DMS 273 treated with DMSO at 0.1 percent for 48 hours (cell line): ENCODE data around the gene TNIK.
"Not testable (repeated sequence)": the region's sequence is repeated elsewhere in the genome, so short reads cannot be mapped to it uniquely, and the experiment has no call there.

Experiments
- DNase-seq: peaks from one replicate; lab custom pipeline; 2025; lab: John Stamatoyannopoulos, UW

TNIK gene

DNA sequence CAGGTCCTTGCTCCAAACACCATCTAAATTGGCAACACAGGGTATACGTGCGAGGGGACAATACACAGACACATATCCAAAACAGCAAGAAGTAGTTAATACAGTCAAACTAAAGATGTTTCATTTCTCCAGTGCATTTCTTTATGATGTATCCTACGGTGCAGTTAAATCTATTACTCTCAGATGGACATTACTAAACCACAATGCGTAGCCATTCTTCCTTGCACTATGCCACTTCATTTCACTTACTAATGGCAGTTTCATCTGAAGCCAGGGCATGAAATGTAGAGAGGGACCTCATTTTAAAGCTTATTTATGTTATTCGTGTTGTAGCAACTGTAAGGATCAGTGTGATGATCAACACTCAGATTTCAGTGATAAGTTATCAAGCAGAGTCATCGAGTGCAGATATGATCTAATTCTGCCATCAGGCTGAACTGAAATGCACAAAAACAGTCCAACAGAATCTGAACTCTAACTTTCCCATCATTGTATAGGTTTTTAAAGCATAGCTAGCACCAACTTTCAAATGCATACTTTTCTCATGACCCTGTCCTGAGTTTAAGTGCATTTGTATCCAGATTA is 14.5 kb downstream of the TNIK start:
- DNase-seq, result no peak

DNA sequence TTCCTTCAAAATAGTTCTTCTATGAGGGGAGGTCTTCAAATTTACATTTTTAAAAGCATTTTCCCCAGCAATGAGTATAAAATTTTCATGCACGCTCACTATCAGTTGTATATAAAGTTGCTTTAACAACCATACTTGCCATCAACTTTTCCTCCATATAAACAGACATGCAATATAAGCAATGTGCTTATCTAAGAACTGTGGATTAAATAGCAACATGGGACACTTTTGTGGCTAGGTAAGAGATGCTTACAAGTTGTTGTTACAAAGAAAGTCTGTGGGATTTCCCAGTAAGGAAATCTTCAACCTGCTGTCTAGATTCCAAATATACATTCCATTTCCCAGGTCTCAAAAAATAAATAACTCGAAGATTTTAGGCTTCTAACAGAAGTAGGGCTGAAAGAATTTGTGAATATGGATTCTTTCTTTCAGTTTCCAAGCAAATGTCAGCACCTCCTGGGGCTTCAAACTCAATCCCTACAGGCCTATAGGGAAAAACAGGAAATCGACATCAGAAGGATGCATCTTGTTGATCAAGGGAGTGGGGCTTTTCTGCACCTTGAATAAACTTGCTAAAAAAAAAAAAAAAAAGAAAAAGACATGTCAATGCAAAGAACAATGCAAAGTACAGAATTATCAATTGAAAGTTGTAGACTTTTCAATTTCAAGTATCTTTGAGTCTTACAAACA is 16.1 kb downstream of the TNIK start:
- DNase-seq, result no peak

DNA sequence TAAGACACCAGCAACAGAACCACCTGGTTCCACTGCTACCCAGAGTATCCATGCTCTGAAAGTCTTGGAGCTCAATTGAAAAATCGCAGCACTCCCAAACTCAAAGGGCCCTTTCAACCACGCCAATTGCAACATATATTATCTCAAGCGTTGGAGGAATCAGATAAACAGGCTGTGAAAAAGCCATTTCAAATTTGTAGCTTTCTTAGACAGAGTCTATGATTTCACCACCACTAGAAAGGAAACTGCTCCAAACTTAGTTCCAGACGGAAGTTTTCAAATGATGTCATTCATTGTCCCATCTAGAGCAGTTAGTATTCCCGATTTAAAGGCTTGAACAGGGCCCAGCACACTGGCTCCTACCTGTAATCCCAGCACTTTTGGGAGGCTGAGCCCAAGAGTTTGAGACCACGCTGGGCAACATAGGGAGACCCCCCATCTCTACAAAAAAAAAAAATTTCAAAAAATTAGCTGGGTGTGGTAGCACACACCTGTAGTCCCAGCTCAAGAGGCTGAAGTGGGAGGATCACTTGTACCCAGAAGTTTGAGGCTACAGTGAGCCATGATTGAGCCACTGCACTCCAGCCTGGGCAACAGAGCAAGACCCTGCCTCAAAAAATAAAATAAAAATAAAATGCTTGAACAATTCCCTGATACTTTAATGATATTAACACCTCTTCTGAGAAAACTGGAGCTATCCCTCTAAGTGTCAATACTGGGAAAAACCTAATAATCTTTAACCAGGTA is 16.8 kb downstream of the TNIK start:
- DNase-seq, result no peak

DNA sequence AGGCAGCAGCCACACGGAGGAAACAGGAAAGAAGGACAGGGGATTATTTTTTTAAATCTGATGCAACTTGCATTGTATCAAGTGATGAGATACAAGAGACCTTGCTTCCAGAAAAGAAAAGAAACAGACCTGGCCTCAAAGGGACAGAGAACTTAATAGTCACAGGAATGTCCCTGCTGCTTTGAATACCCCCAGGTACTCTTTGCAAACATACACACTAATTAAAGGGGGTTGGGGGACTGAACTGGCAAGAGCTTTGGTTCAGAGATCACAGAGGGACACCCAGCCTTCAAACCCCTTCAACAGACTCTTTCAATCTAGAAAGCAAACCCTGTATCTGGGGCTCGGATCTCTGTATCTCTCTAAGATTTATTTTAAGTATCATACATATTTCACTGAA is 18.0 kb downstream of the TNIK start:
- no peak for DNase-seq

DNA sequence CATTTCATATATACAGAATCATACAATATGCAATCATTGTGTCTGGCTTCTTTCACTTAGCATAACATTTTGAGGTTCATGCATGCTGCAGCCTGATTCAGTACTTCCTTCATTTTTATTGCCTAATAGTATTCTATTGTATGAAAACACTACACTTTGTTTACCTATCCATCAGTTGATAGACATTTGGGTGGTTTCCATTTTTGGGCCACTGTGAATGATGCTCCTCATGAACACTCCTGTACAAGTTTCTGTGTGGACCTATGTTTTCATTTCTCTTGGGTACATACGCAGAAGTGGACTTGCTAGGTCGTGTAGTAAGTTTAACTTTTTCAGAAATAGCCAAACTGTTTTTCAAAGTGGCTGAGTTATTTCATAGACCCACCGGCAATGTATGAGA is 18.8 kb downstream of the TNIK start:
- no peak for DNase-seq

DNA sequence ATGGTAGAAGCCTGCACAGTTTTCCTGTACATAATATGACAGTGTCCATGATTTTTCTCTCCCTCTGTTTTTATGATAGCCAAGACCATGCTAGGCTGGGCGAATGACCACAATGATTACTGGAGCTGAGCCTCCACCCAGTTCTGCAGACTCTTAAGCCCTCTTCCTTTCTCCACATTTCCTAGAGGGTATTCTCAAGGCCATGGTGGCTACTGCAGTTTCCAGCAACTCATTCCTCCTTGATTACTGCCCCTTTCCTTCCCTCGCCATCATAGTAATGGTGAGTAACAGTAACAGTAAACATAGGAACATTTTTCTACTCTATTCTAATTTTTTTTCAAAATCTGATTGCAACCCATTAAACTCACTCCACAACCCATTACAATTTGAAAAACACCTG is 20.2 kb downstream of the TNIK start:
- no peak for DNase-seq

DNA sequence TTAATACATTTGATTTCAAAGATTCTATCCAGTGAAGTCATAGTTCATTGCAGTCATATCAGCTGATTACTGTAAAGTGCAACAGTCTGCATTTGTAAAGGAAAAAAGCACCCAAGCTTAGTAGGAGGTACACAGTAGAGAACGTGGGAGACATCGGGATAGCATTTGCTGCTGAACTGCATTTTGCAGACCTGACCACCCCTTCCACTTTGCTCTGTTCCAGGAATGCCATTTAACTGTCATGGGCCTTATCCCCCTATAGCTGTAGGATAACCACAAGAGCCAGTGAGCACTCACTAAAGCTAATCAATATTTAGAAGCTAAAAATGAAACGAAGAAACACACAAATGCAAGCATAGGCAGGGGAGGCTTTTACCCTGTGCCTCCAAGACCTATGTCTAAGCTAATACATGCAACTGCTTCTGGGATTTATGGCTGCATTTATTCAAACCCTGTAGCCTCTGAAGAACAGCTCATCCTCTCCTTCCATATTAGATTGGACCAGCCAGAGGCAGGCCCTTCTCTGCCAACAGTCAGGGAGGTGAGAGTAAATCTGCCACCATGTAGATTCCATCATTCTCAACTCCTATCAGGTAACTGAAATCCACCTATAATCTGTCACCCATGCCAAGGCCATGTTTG is 23.0 kb downstream of the TNIK start:
- DNase-seq, result no peak

DNA sequence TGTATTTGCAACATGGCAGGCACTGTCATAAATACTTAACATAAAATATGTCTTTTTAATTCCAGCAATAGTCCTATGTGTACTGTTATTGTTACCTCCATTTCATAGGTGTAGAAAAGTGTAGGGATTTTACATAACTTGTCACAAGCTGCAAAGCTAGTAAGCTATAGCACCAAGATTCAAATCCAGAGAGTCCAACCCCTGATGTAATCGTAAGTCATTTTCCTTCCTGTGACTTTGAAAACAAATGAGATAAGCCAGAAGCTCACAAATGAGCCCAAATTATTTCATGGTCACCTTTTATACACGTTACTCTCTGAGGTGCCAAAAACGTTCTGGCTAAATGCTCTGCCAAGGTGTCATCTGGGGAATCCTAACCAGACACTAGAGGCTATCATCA is 23.8 kb downstream of the TNIK start:
- DNase-seq, result no peak

DNA sequence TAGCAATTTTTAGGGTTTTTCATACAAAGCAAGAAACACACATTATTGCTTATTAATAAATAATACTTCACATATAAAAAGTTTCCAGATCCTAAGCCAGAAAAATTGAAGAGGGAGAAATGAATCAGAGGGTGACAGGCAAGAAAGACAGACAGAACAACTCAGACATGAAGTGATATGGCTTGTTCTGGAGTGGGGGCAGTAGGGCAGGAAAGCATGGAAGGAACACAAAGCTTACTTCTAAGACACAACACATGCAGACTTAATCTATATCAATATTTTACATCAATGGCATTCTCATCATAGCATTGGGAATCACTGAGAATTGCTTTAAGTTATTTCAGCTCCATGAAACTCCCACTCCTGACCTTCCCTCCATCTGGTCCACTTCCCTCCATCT is 24.4 kb downstream of the TNIK start:
- DNase-seq, result no peak

DNA sequence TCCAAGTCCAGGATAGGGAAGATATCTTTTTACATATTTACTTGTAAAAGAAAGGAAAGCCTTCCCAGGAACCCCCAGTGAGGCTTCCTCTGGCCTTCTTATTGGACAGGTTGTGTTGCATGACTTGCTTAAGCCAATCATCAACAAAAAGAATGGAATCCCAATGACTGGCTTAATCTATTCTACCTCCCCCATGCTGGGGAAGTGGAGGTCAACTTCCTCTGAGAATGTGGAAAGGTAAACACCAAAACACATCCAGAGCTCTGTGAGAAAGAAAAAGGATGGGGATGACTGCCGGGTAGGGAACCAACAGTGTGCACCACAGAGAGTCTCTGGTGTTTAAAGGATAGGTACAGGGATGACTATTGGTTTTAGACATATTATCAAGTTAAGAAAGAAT is 25.1 kb downstream of the TNIK start:
- DNase-seq, result no peak

DNA sequence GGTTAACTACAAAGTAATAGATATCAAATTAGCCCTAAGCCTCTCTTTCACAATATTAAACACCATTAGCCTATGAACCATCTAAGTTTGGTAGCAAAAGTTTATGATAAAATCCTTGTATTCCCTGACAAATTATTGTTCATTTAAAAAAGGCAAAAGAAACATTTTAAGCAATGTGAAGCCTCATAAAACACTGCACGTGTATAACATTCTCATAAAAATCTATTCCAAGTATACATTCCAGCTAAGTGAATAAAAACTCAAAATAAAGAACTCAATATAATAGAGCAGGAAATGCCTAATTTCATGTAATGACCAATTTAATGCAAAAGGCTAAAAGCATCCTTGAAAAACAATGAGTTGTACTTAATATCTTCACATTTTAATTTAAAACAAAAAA is 27.7 kb downstream of the TNIK start:
- DNase-seq, result no peak

DNA sequence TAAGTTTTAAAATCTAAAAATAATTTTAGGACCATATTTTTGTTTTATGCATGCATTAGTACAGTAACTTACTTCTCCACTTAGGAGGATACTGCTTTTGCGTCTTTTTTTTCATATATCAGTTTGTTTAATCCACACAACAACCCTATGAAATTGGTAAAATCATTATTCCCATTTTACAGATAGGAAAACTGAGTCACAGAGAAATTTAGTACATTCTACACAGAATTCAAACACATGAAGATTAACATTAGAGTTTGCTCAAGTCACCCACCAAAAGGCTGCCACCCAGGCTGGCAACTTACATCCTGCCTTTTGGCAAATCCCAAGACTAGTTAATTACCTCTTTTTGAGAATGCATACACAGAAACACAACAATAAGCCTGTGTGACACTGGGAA is 28.7 kb downstream of the TNIK start:
- no peak for DNase-seq

DNA sequence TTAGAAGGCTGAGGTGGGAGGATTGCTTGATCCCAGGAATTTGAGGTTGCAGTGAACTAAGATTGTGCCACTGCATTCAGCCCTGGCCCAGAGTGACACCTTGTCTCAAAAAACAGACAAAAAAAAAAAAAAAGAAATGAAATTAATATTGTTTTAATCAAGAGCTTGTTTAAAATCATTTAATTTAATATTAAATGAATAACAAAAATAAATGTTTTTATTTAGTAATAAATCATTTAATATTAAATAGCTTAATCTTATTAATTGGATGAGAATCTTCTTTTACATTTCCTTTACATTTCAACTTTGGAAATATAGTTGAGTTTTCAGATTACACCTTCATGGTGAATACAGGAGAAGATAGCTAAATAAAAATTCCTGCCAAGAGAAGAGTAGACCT is 29.7 kb downstream of the TNIK start:
- no peak for DNase-seq

DNA sequence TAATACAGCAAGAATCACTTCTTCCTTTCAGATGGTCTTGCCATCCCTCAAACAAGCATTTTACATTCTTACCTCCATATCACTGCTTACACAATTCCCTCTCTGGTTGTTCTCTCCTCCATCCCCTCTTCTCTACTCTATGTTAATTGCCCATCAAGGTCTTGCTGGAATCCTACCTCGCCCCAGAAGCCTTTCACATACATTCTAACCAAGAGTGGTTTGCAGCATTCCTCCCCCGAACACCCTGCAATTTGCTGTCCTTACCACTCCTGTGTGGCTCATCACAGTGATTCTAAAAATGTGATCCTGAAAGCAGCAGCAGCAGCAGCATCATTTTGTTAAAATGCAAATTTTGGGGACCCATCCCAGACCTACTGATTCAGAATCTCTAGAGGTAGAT is 30.6 kb downstream of the TNIK start:
- DNase-seq, result no peak

DNA sequence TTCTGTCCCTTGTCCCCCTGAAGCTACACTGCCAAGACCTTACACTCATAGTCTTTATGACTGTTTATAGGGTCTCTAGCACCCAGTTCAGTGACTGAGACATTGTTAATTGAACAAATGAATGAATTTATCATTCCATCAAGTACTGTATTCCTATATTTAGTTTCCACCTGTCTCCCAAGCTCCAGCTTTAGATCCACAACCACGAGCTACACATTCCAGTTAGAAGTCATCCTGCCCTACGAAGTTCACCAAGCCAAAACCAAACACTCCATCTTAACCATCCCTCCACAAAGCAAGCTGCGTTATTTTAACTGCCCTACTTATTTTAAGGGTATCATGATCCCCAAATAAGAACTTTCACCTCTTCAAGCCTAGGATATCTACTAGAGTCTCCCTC is 31.3 kb downstream of the TNIK start:
- DNase-seq, result no peak

DNA sequence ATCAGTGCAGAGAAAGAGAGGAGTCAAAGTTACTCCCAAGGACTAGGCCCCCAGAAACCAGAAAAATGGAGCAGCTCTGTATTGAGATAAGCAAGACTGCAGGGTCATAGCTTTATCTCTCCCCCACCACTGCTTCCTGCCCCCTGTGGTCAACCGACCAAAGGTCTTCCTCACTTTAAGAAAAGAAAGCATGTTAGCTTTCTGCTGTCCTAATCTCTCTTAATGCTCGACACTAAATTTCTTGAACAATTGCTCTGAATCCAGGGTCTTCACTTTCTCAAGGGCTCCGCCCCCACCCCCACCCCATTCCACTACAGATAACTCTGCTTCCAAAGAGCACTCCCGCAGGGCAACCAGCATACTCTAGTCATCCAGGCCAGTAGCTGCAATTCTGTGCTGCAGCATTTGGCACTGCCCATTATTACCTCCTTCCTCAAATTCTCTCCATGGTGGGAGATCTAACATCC is 31.9 kb downstream of the TNIK start:
- no peak for DNase-seq

DNA sequence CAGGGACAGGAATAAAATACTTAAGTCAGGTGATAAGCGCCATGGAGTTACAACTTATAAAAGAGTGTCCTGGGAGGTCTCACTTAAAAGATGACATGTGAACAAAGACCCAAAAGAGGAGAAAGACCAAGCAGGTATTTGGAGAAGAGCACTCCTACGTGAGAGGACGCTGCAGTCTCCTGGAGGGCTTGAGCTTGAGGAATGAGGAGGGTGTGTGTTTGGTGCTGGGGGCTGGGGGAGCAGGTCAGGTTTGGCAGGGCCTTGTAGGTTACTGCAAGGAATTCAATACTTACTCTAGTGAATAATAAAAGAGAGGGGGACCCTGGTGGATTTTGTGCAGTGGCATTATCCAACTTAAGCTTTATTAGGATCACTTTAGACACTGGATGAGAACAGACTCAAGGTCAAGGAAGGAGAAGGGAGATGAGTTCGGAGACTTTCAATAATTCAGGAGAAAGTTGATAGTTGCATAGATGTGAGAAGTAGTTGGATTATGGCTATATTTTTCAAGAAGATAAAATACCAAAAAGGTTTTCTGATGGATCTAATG is 32.4 kb downstream of the TNIK start:
- no peak for DNase-seq

DNA sequence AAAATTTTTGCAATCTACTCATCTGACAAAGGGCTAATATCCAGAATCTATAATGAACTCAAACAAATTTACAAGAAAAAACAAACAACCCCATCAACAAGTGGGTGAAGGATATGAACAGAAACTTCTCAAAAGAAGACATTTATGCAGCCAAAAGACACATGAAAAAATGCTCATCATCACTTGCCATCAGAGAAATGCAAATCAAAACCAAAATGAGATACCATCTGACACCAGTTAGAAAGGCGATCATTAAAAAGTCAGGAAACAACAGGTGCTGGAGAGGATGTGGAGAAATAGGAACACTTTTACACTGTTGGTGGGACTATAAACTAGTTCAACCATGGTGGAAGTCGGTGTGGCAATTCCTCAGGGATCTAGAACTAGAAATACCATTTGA is 36.1 kb downstream of the TNIK start:
- DNase-seq, result not testable (repeated sequence)

DNA sequence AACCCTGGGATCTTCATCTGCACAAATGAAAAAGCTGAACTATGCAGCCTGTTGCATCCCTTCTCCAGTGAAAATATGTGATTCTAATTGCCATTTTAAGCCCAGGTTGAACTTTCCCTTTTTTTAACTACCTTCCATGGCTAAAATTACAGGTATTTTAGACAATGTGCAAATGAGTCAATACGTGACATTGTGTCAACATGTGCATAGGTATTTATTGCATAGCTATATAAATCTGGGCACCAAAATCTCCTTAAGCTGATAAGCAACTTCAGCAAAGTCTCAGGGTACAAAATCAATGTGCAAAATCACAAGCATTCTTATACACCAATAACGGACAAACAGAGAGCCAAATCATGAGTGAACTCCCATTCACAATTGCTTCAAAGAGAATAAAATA is 37.4 kb downstream of the TNIK start:
- not testable (repeated sequence) for DNase-seq

DNA sequence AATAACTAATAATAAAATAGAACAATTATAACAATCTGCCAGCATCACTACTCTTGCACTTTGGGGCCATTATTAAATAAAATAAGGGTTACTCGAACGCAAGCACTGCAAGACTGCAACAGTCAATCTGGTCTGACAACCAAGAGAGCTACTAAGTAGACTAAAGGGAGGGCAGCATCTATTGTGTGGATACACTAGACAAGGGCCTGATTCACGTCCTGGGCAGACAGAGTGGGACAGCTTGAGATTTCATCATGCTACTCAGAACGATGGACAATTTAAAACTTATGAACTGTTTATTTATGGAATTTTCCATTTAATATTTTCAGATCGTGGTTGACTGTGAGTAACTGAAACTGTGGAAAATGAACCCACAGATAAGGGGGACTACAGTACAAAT is 39.5 kb downstream of the TNIK start:
- DNase-seq, result no peak

DNA sequence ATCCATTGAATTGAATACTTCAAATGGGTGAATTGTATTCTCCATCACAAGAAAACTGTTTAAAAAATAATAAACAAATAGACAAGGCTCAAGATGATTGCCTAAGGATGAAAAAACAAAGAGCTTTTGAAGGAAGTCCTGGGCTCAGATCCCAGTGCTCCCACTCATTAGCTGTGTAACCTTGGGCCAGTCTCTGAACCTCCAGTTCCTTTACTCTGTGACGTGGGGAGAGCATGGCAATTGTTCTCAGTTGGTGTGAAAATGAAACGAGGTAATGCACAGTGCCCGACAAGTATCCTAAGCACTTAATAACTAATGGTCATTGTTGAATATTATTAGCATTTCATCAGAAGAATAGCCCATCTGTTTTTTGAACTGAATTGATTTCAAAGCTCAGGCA is 40.7 kb downstream of the TNIK start:
- no peak for DNase-seq

DNA sequence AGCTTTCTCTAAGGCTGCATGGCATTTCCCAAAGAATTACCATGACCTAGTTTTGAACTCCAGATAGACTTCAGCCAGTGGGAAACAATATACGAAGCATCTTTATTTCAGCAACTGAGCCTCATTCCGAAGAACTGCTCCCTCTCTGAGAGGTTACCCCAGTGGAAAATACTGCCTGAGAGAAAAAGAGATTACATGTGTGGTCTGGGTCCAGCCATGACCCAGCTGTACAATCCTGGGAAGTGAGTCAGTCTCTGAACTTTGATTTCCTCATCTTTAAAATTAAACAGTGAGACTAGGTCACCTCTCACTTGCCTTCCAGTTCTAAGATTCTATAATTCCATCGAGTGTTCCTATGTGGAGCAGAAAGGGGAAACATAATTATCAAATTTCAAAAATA is 42.4 kb downstream of the TNIK start:
- DNase-seq, result no peak

DNA sequence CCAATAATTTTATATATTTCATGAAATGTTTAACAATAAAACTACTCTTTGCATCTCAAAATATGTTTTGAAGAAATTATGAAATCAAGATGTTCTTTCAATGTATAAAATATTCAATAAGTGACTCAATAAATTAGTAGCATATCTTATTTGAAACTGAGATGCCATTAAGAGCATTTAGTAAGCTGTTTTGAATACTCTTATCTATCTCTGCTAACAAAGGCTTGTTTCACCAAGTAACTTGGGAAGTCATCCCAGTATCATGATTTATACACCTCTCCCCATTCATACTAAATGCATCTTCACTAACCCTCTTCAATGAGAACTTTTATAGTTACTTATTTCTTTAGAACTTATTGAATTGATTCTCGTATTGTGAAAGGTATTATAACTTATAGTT is 43.1 kb downstream of the TNIK start:
- DNase-seq, result no peak
